K562 (cell line): ENCODE data around the gene TRANK1. TPM values are rescaled to one million over a fixed set of nuclear protein-coding genes. Genes with fewer than 3 reads are reported as not detected.

Experiments
- ATF1 ChIP-seq, 2 experiments: fragments of 450-650 bp in 1 of 2; IDR thresholded peaks; 2 replicates each; pipeline ENCODE4 v1.6.1; 2016; ENCODE audit warnings: missing compliant biosample characterization in 1 of 2, missing genetic modification characterization in 1 of 2
- BCLAF1 ChIP-seq, 2 experiments: fragments of 450-650 bp in 1 of 2; IDR thresholded peaks; 2 replicates each; pipeline ENCODE4 v1.6.1; 2011 to 2017; ENCODE audit warnings: low read depth in 2 of 2, antibody characterized with exemption in 1 of 2, borderline replicate concordance in 1 of 2, low read length in 1 of 2, mild to moderate bottlenecking in 1 of 2, mixed read lengths in 1 of 2; ENCODE audit not compliant: control insufficient read depth in 1 of 2
- CHD1 ChIP-seq: fragments of 200-600 bp; sonication (generic); IDR thresholded peaks from one replicate; pipeline ENCODE4 v1.6.1; 2012; ENCODE audit warnings: mild to moderate bottlenecking, moderate library complexity, low read length, inconsistent platforms
- ETV5 ChIP-seq: sonication (generic); formaldehyde crosslinking; IDR thresholded peaks from 2 replicates; pipeline ENCODE4 v1.4.0; 2020; ENCODE audit warnings: low read depth, mild to moderate bottlenecking, missing genetic modification reagents
- GABPB1 ChIP-seq: sonication (generic); formaldehyde crosslinking; IDR thresholded peaks from 2 replicates; pipeline ENCODE4 v1.8.0; 2022; ENCODE audit warnings: mild to moderate bottlenecking, missing genetic modification reagents
- HMGN3 ChIP-seq: IDR thresholded peaks from 2 replicates; pipeline ENCODE4 v1.6.1; 2011; ENCODE audit warnings: borderline replicate concordance, low read depth, mild to moderate bottlenecking, mixed read lengths, low read length; ENCODE audit not compliant: insufficient read length; ENCODE audit errors: extremely low read depth
- JUND ChIP-seq, 2 experiments: IDR thresholded peaks; 2 replicates in 1 of 2; 3 replicates in 1 of 2; pipeline ENCODE4 v1.6.1; 2011; ENCODE audit warnings: borderline replicate concordance in 2 of 2, low read depth in 2 of 2, low read length in 2 of 2, improper control_type of control experiment in 1 of 2, missing biosample characterization in 1 of 2, missing genetic modification characterization in 1 of 2, missing genetic modification reagents in 1 of 2
- L3MBTL2 ChIP-seq: fragments of 450-650 bp; IDR thresholded peaks from 2 replicates; pipeline ENCODE4 v1.6.1; 2016; ENCODE audit warnings: mild to moderate bottlenecking, moderate library complexity
- MBD2 ChIP-seq: sonication (generic); IDR thresholded peaks from 2 replicates; pipeline ENCODE4 v1.6.1; 2016; ENCODE audit warnings: low read depth, borderline replicate concordance
- MEIS2 ChIP-seq: fragments of 450-650 bp; IDR thresholded peaks from 2 replicates; pipeline ENCODE4 v1.6.1; 2014; ENCODE audit warnings: mild to moderate bottlenecking; ENCODE audit not compliant: partially characterized antibody
- MTA2 ChIP-seq: fragments of 450-650 bp; IDR thresholded peaks from 2 replicates; pipeline ENCODE4 v1.6.1; 2016; ENCODE audit warnings: low read depth
- MTA3 ChIP-seq: fragments of 450-650 bp; formaldehyde crosslinking; IDR thresholded peaks from 2 replicates; pipeline ENCODE4 v1.6.1; 2017; ENCODE audit warnings: mild to moderate bottlenecking, borderline replicate concordance
- PBX2 ChIP-seq, 2 experiments: IDR thresholded peaks in 1 of 2; conservative IDR thresholded peaks in 1 of 2; 2 replicates each; pipeline ENCODE4 v1.6.1; 2016; ENCODE audit warnings: low read depth in 2 of 2, mild to moderate bottlenecking in 1 of 2, missing compliant biosample characterization in 1 of 2, missing genetic modification characterization in 1 of 2, moderate library complexity in 1 of 2
- RCOR1 ChIP-seq, 2 experiments: IDR thresholded peaks; 2 replicates each; pipeline ENCODE4 v1.6.1; 2012; ENCODE audit warnings: low read depth in 2 of 2, low read length in 2 of 2, borderline replicate concordance in 1 of 2, improper control_type of control experiment in 1 of 2
- RFX1 ChIP-seq: fragments of 450-650 bp; IDR thresholded peaks from 2 replicates; pipeline ENCODE4 v1.6.1; 2016; ENCODE audit warnings: mild to moderate bottlenecking, moderate library complexity
- SMARCE1 ChIP-seq: fragments of 450-650 bp; IDR thresholded peaks from 2 replicates; pipeline ENCODE4 v1.7.1; 2016; ENCODE audit warnings: mild to moderate bottlenecking
- SPI1 ChIP-seq: IDR thresholded peaks from 2 replicates; pipeline ENCODE4 v1.6.1; 2011; ENCODE audit warnings: low read depth, low read length, control low read depth, borderline replicate concordance
- ZNF232 ChIP-seq: sonication (generic); formaldehyde crosslinking; IDR thresholded peaks from 2 replicates; pipeline ENCODE4 v1.8.0; 2022; ENCODE audit warnings: mild to moderate bottlenecking, missing genetic modification reagents
- polyA plus RNA-seq, 8 experiments: library from polyadenylated mRNA; depleted of rRNA in 4 of 8; stranded (reverse) in 5 of 8; unstranded in 3 of 8; fragments of >200 nt; fragmentation: Nextera tagmentation in 2 of 8; fragmentation: Illumina TruSeq in 1 of 8; extraction: Ambion mirVana in 2 of 8; extraction: Trizol in 1 of 8; gene quantifications; 2 replicates each; pipeline versions ENCODE4 v1.2.1 to v1.2.3, GENCODE V29; 2011 to 2014; ENCODE audit warnings: inconsistent platforms in 1 of 8, missing spikeins in 1 of 8
- total RNA-seq, 7 experiments: library from RNA; depleted of rRNA in 6 of 7; stranded (reverse); fragments of >200 nt in 6 of 7; fragmentation: Illumina TruSeq in 2 of 7; extraction: Trizol in 2 of 7; gene quantifications; 2 replicates each; pipeline versions ENCODE4 v1.2.1 to v1.2.3, GENCODE V29; 2011 to 2021; ENCODE audit warnings: low replicate concordance in 1 of 7

TRANK1 gene
- total and polyA plus RNA-seq, 9 of the 15 experiments (the other 6 are each of a cell fraction or from before 2014, with no cell fraction given), result 0.41 to 5.3 (median 2.1) TPM

DNA sequence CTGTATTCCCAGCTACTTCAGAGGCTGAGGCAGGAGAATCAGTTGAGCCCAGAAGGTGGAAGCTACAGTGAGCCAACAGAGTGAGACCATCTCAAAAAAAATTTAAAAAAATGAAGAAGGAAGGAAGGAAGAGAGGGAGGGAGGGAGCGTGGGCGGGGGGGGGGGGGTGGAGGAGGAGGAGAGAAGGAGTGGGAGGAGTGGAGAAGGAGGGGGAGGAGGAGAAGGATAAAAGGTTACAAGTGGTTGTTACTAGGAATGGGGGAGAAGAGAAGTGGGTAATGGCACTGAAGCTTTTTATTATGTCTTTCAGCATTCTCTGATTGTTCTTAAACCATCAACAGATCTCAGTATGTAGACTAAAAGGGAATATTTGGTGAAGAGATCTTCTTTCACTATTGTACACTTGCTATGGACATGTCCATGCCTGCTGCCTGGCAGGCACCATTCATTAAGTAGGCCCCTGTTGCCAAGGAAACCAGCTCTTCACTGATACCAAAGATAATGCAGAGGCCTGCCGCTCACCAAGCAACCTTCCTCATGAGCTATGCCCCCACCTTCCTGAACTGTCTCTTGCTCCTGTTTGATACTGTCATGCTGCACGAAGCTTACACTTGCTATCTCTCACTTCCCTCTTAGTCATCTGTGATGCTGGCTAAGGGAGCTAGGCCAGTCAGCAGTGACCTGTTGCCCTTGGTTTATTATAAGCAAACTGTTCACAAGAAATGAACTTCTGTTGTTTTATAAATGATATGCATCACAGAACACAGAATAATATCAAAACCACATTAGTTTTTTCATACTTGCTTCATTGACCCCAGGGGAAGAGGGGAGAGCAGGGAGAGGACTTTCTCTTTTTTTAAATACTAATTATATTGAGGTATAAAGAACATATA lies 24.9 kb upstream of the TRANK1 start (continued):
- TF ChIP-seq L3MBTL2 (peak; percentile 89), MTA2 (0 out of 2 replicates have a peak, but pooled peaks have one; percentile 25), SPI1 (peak; percentile 91), PBX2 (CRISPR knock-in tag; IDR thresholded peaks at IDR 0.05; ENCODE audit: low read depth) (no peak), PBX2 (tag; conservative IDR thresholded peaks at IDR 0.05; ENCODE audit: low read depth) (peak; percentile 87), ETV5 (0 out of 2 replicates have a peak, but pooled peaks have one; percentile 24), RCOR1 (IDR thresholded peaks at IDR 0.05; ENCODE audit: borderline replicate concordance in 1 of 2, low read depth in 2 of 2, low read length in 2 of 2) (peak; percentile 90 to 99), SMARCE1 (peak; percentile 88), JUND (IDR thresholded peaks at IDR 0.05; ENCODE audit: borderline replicate concordance, low read depth, low read length) (peak; percentile 96), JUND (tag; IDR thresholded peaks at IDR 0.05; ENCODE audit: borderline replicate concordance, low read depth, low read length) (peak; percentile 95; the same call in 2 of the 3 replicates), MEIS2 (peak; percentile 91), ZNF232 (CRISPR knock-in tag) (no peak), MBD2 (0 out of 2 replicates have a peak, but pooled peaks have one; percentile 12), BCLAF1 (IDR thresholded peaks at IDR 0.05; ENCODE audit: borderline replicate concordance in 1 of 2, control insufficient read depth in 1 of 2, low read depth in 2 of 2, low read length in 1 of 2) (no peak), HMGN3 (peak; percentile 55), MTA3 (peak; percentile 77; the same call in 1 of the 2 replicates), ATF1 (CRISPR knock-in tag; IDR thresholded peaks at IDR 0.05) (no peak), ATF1 (tag; IDR thresholded peaks at IDR 0.05) (peak; percentile 78), GABPB1 (CRISPR knock-in tag) (peak; percentile 49; the same call in 1 of the 2 replicates), RFX1 (peak; percentile 98), CHD1 (no peak)
